ENCODE measurements around the gene NOMO2.
"Not testable (repeated sequence)": the region's sequence is repeated elsewhere in the genome, so short reads cannot be mapped to it uniquely, and the experiment has no call there.

The NOMO2 gene

DNA sequence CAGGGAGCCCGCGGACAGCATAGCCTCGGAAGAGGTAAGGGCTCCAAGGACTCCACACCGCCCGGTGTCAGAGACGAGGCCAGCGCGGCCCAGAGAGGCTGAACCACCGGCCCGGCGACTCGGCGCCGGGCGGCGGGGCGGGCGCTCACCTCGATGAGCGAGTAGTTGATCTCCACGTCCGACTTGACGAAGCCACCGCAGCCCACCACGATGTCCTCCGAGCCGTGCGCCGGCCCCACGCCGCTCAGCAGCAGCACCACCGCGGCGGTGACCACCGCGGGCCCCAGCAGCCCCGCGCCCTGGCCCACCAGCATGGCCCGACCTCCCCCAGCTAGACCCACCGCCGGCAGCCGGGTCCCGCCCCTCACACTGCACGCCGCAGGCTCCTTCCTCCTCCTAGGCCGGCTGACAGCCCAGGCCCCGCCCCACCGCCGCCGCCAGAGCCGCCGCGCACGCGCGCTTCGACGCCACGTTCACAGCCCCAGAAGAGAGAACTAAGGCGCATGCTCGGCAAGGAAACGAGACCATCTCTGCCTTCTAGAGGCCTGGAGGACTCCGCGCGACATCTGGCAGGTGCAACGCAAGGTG is at the start of gene NOMO2:
Gene NOMO2 (minus strand): TSS at position 371 of the 588 bp plus-strand sequence. CDS start 57 bp downstream, at position 314.
- DNase-seq (ENCODE audit: low spot score) = peak; percentile 8

GRCh38 chr16:18610147-18610803 is 48.4 kb upstream of the NOMO2 start:
- DNase-seq (ENCODE audit: low spot score) = not testable (repeated sequence)

DNA sequence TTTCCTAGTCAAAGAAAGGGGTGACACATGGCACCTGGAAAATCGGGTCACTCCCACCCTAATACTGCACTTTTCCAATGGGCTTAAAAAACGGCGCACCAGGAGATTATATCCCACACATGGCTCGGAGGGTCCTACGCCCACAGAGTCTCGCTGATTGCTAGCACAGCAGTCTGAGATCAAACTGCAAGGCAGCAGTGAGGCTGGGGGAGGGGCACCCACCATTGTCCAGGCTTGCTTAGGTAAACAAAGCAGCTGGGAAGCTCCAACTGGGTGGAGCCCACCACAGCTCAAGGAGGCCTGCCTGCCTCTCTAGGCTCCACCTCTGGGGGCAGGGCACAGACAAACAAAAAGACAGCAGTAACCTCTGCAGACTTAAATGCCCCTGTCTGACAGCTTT is 46.4 kb upstream of the NOMO2 start:
- DNase-seq (ENCODE audit: low spot score) = not testable (repeated sequence)

DNA sequence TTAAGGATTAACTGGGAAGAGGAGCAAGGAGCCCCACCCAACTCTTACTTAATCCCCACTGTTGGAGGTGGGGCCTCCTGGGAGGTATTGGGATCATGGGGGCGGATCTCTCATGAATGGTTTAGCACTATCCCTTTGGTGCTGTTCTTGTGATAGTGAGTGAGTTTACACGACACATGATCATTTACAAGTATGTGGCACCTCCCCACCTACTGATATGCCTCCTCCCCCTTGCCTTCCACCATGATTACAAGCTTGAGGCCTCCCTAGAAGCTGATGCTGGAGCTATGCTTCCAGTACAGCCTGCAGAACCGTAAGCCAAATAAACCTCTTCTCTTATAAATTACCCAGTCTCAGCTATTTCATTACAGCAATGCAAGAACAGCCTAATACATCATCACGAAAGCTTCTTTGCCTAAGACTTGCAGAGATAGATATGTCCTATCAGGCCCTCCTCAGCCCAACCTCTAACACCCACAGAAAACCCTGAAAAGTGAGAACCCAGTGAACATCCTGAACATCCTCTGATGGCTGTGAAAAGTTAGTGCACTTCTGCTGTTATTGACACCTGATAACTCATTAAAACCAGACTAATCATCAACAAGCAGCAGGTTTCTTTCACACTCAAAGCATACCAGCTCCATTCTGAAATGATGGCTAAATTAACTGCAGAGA is 41.8 kb upstream of the NOMO2 start:
- DNase-seq (ENCODE audit: low spot score) = not testable (repeated sequence)

DNA sequence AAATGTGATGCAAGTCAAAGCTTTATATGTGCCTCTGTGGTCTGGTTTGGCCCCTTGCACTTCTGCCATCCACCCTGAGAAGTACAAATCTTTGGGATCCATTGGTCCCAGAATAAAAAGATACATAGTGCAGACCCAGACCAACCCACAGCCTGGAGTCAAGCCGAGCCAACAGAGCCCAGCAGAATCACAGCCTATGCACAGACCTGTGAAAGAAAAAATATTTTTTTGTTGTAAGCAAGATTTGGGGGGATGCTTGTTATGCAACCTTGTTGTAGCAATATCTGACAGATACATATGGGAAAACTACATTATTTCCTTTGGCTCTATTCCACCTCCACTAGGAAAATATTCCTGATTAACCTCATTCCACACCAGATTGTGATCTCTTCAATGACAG is 36.7 kb upstream of the NOMO2 start:
- not testable (repeated sequence) for DNase-seq (ENCODE audit: low spot score)

- not testable (repeated sequence) for DNase-seq (ENCODE audit: low spot score)
Observed at GRCh38 chr16:18597734-18598133, 35.8 kb upstream of the NOMO2 start.

DNA sequence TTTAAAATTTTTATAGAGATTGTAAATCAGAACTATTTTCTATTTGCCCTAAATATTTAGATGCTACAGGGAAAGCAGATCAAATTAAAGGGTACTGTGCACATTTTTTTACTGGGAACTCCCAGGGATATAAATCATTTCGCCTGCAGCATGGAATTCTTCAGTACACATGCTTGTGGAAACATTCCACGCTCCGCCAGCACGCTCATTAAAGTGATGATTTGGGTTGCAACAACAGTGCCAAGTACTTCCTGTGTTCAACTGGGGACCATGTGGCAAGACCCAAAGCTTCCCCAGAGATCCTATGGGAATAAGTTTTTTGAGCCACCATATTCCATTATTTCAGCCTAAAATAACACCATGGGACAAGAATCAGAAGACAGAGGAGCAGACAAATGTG is 35.4 kb upstream of the NOMO2 start:
- DNase-seq (ENCODE audit: low spot score) = not testable (repeated sequence)

DNA sequence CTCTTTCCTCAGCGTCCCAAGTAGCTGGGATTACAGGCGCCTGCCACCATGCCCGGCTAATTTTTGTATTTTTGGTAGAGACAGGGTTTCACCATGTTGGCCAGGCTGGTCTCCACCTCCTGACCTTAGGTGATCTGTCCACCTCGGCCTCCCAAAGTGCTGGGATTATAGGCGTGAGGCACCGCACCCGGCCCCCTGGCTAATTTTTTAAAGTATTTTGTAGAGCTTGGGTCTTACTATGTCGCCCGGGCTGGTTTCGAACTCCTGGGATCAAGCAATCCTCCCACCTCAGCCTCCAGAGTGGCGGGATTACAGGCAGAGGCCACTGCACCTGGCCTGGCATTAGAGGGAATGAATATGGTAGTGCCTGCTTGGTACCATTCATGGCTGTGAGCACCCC is 33.9 kb upstream of the NOMO2 start:
- DNase-seq (ENCODE audit: low spot score) = not testable (repeated sequence)

DNA sequence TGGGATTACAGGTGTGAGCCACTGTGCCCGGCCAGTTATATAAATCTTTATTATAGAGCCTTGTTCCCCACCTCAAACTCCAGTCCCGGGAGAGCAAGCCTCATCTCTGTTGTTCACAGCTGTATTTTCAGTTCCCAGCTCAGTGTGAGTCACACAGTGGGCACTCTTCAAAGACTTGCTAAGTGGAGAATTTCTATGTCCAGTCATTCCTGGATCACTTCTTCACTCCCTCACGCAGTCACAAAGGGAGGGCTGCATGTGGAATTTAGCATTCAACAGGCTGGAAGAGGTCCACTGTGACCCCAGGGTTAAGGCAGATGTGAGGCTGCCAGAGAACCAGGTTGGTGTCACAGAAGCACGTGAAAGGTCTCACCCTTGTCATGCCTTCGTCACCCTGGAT is 33.0 kb upstream of the NOMO2 start:
- not testable (repeated sequence) for DNase-seq (ENCODE audit: low spot score)

GRCh38 chr16:18593904-18594303 is 32.0 kb upstream of the NOMO2 start:
- DNase-seq (ENCODE audit: low spot score) = not testable (repeated sequence)

DNA sequence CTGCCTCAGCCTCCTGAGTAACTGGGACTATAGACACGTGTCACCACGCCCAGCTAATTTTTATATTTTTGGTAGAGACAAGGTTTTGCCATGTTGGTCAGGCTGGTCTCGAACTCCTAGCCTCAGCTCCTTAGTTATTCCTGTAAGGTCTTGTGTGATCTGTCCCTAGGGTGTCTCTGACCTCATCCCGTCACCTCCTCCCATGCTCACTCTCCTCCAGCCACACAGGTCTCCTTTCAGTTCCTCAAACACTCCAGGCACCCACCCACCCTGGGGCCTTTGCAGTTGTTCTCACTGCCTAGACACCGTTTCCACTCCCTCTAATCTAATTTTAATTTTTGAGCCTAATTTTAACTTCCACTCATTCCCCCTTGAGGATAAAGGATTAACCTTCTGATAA is 31.1 kb upstream of the NOMO2 start:
- not testable (repeated sequence) for DNase-seq (ENCODE audit: low spot score)

DNA sequence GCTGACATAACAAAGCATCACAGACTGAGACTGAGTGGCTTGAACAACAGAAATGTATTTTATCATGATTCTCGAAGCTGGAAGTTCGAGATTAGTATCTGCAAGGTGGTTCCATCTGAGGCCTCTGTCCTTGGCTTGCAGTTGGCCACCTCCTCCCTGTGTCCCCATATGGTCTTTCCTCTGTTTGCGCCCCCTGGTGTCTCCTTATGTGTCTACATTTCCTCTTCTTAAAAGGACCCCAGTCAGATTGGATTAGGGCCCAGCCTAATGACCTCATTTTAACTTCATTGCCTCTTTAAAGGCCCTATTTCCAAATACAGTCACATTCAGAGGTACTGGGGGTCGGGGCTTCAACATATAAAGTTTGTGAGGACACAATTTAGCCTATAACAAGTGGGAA is 30.0 kb upstream of the NOMO2 start:
- DNase-seq (ENCODE audit: low spot score) = peak; percentile 46

GRCh38 chr16:18591441-18591840 is 29.5 kb upstream of the NOMO2 start:
- not testable (repeated sequence) for DNase-seq (ENCODE audit: low spot score)

DNA sequence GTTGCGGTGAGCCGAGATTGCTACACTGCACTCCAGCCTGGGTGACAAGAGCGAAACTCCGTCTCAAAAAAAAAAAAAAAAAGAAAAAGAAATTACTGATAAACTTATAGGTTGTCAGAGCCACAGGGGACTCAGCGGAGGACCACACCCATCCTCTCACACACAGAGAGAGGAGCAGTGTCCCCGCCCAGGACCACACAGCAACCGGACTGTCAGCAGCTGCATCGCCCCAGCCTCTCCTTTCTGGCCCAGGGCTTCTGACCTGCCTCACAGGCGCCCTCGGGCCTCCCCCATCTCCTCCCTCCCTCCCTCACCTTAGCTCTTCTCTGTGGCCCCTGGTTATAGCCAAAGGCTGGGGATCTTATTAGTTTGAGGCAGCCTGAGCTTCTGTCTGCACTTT is 27.9 kb upstream of the NOMO2 start:
- not testable (repeated sequence) for DNase-seq (ENCODE audit: low spot score)

DNA sequence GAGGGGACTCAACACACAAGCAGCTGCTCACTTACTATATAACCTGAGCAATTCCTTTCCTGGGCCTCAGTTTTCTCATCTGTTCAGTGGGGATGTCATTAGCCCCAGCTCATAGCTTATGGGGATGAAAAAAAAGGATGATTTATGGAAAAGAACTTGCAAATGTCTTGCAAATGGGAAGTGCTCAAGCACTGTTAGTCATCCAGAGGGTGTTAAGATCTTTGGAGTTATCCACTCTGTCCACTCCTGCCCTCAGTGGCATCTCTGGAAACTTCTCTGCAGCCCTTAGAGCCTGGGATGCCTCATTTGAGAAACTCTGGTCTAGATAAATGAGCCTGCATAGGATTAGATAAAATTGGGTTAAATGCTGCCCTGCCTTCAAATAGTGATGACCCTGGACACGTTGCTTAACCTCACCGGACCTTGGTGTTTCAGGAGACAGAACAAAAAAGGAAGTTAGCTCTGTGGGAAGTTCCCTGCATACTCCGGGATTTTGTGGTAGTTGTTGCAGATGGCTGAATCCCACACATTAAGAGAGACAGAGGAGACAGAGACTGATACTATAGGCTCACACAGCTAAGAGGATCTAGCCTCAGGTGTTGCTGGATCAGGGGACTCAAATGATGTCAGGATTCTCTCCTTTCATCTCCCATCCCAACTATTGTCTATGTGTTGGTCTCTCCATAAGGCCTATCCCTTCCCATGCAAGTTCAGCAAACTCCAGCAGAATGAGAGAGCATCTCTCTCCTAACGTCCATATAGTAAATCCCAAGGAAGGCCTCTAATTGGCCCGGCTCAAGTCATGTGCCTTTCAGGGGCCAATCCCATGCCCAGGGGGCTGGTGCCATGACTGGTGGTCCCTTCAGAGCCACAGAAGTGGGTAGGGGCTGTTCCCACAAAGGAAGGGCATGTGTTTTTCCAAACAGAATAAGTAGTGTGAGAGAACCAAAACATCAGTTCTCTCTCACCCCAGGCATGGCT is 25.0 kb upstream of the NOMO2 start:
- DNase-seq (ENCODE audit: low spot score) = not testable (repeated sequence)

GRCh38 chr16:18585789-18586188 is 23.9 kb upstream of the NOMO2 start:
- not testable (repeated sequence) for DNase-seq (ENCODE audit: low spot score)

- DNase-seq (ENCODE audit: low spot score) = no peak
Observed at GRCh38 chr16:18582902-18583301, 21.0 kb upstream of the NOMO2 start.

- not testable (repeated sequence) for DNase-seq (ENCODE audit: low spot score)
Observed at GRCh38 chr16:18580396-18580795, 18.5 kb upstream of the NOMO2 start.

DNA sequence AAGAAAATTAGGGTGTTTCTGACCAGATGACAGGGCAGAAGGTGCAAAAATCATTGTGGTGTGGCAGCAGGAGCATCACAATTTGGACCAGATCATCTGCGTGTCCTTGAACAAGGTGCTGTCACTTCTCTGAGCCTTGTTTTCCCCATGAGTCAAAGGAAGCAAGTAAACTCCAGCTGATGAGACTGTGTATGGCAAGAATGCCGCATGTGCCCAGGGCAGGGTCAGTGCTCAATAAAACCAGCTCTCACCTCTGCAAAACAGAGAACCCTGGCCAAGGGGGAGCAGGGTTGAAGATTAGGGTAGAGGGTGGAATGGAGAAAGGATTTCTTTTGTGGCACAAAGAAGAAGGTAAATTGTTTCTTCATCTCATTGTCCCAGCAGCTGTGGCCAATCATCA is 17.4 kb upstream of the NOMO2 start:
- not testable (repeated sequence) for DNase-seq (ENCODE audit: low spot score)

- DNase-seq (ENCODE audit: low spot score) = not testable (repeated sequence)
Observed at GRCh38 chr16:18577942-18578341, 16.0 kb upstream of the NOMO2 start.

- not testable (repeated sequence) for DNase-seq (ENCODE audit: low spot score)
Observed at GRCh38 chr16:18575945-18576344, 14.0 kb upstream of the NOMO2 start.

Measured in hematopoietic multipotent progenitor cell treated with erythropoietin and hydrocortisone succinate and interleukin-3 and kit ligand, for 17 days (in vitro differentiated cells).